ENCODE results near the gene PRTN3.

DNA sequence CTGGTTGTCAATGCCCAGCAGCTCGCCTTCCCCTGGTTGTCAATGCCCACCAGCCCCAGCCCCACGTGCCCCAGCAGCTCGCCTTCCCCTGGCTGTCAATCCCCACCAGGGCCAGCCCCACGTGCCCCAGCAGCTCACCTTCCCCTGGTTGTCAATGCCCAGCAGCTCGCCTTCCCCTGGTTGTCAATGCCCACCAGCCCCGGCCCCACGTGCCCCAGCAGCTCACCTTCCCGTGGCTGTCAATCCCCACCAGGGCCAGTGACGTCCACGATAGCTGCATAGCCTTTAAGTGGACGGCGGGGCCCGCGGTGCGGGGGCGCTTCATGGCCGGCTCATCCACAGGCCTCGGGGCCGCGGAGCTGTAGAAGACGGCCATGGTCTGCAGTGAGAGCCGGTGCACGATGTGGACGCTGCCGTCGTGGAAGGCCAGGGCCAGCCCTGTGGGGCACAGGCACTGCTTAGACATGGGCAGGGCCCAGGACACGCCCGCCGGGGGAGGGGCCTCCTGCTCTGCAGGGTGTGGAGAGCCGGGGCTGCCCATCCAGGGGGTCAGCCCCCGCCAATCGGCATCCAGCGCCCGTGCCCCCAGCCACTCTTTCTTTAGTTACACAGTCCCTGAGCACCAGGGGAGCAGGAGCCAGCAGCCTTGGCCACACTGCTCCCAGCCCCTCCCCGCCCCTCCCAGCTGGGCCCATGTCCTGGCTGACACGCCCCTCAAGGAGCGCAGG, 39.1 kb downstream of the PRTN3 start:
- no peak for TF ChIP-seq BACH2 (CRISPR knock-in tag; IDR thresholded peaks at IDR 0.05; ENCODE audit: borderline replicate concordance)
- no peak for TF ChIP-seq ZNF8 (CRISPR knock-in tag; IDR thresholded peaks at IDR 0.05)
- no peak for TF ChIP-seq PATZ1 (CRISPR knock-in tag; IDR thresholded peaks at IDR 0.05; ENCODE audit: borderline replicate concordance)
- no peak for TF ChIP-seq TOX (CRISPR knock-in tag; IDR thresholded peaks at IDR 0.05; ENCODE audit: borderline replicate concordance)
- no peak for TF ChIP-seq ZFP3 (CRISPR knock-in tag; IDR thresholded peaks at IDR 0.05)
- no peak for TF ChIP-seq ZFP30 (CRISPR knock-in tag; IDR thresholded peaks at IDR 0.05)
- no peak for TF ChIP-seq SNAI2 (CRISPR knock-in tag; IDR thresholded peaks at IDR 0.05)
- TF ChIP-seq RARB (CRISPR knock-in tag; IDR thresholded peaks at IDR 0.05), result no peak
- TF ChIP-seq CREB5 (CRISPR knock-in tag; IDR thresholded peaks at IDR 0.05; ENCODE audit: low read depth), result no peak
